ENCODE results near the gene ZNF468.
"Not testable (repeated sequence)": the region's sequence is repeated elsewhere in the genome, so short reads cannot be mapped to it uniquely, and the experiment has no call there.

ZNF468 gene

GRCh38 chr19:52825765-52826164 is 31.7 kb downstream of the ZNF468 start:
- no peak for DNase-seq (ENCODE audit: low read depth in 2 of 2)

GRCh38 chr19:52823676-52824075 is 33.7 kb downstream of the ZNF468 start:
- DNase-seq (ENCODE audit: low read depth in 2 of 2), result no peak

- peak; percentile 41 to 45 for DNase-seq (ENCODE audit: low read depth in 2 of 2)
These were observed 36.0 kb downstream of the ZNF468 start, which contains the start of gene ZNF28 for GRCh38 chr19:52821204-52821960. Gene ZNF28 (minus strand): TSS chr19:52821633. CDS start chr19:52817958, 3,675 bp downstream.

- not testable (repeated sequence) for DNase-seq (ENCODE audit: low read depth in 2 of 2)
These were observed 36.8 kb downstream of the ZNF468 start for GRCh38 chr19:52820472-52821203.

- DNase-seq (ENCODE audit: low read depth in 2 of 2), result no peak
These were observed 47.6 kb downstream of the ZNF468 start for GRCh38 chr19:52809801-52810200.

GRCh38 chr19:52799950-52800640 is 57.3 kb downstream of the ZNF468 start:
- DNase-seq (ENCODE audit: low read depth in 2 of 2), result not testable (repeated sequence)

GRCh38 chr19:52789440-52789839 is 68.0 kb downstream of the ZNF468 start:
- DNase-seq (ENCODE audit: low read depth in 2 of 2), result no peak

Measured in stimulated activated CD8-positive, alpha-beta memory T cell treated with anti-CD3 and anti-CD28 coated beads, Interleukin-15, amount 100 ng/mL, for 4 hours (primary cell).